NT2/D1 (cell line): ENCODE data around the gene NT5DC4.

ENCODE experiments used
- SUZ12 ChIP-seq: IDR thresholded peaks from 2 replicates; pipeline ENCODE4 v1.6.1; 2011; ENCODE audit not compliant: insufficient read length, insufficient read depth; ENCODE audit errors: extremely low read depth
- YY1 ChIP-seq: IDR thresholded peaks from 2 replicates; pipeline ENCODE4 v1.6.1; 2011; ENCODE audit not compliant: insufficient read length, insufficient read depth
- ZNF274 ChIP-seq: IDR thresholded peaks from 2 replicates; pipeline ENCODE4 v1.6.1; 2011; ENCODE audit warnings: mild to moderate bottlenecking, low read depth, low read length

- TF ChIP-seq YY1 = no peak
- TF ChIP-seq ZNF274 = no peak
- no peak for TF ChIP-seq SUZ12
Observed at GRCh38 chr2:112756207-112756606, 35.4 kb downstream of the NT5DC4 start.
